ENCODE results near the gene CLIC1.

The CLIC1 gene

GRCh38 chr6:31736021-31736767, at the start of gene CLIC1:
TSS of gene CLIC1 (minus strand) at chr6:31736530. CDS start at chr6:31736300, 230 bp downstream.
- H3K4me3 ChIP-seq (ENCODE audit: low read depth, low read length): peak within 1 kb of the TSS; percentile 99
- peak; percentile 30 for DNase-seq (ENCODE audit: low read depth)

- DNase-seq (ENCODE audit: low read depth): no peak
- H3K4me3 ChIP-seq (ENCODE audit: low read depth, low read length): no peak overlapping the region
These were observed 49.1 kb upstream of the CLIC1 start for GRCh38 chr6:31785475-31785874.

GRCh38 chr6:31784098-31784925, 48.0 kb upstream of the CLIC1 start:
- no peak for DNase-seq (ENCODE audit: low read depth)
- no peak overlapping the region for H3K4me3 ChIP-seq (ENCODE audit: low read depth, low read length)

GRCh38 chr6:31782126-31782855, 46.0 kb upstream of the CLIC1 start:
- no peak overlapping the region for H3K4me3 ChIP-seq (ENCODE audit: low read depth, low read length)
- DNase-seq (ENCODE audit: low read depth): no peak

GRCh38 chr6:31781244-31782125, 45.2 kb upstream of the CLIC1 start:
- DNase-seq (ENCODE audit: low read depth): no peak
- H3K4me3 ChIP-seq (ENCODE audit: low read depth, low read length): no peak overlapping the region

- no peak for DNase-seq (ENCODE audit: low read depth)
These were observed 44.3 kb upstream of the CLIC1 start for GRCh38 chr6:31780507-31781243.

GRCh38 chr6:31779908-31780307, 43.6 kb upstream of the CLIC1 start:
- no peak for DNase-seq (ENCODE audit: low read depth)
- no peak overlapping the region for H3K4me3 ChIP-seq (ENCODE audit: low read depth, low read length)

More at GRCh38 chr6:31780507-31781243, 44.3 kb upstream of the CLIC1 start:
- no peak overlapping the region for H3K4me3 ChIP-seq (ENCODE audit: low read depth, low read length)

GRCh38 chr6:31778999-31779885, 42.9 kb upstream of the CLIC1 start:
- no peak for DNase-seq (ENCODE audit: low read depth)
- H3K4me3 ChIP-seq (ENCODE audit: low read depth, low read length): no peak overlapping the region

- no peak overlapping the region for H3K4me3 ChIP-seq (ENCODE audit: low read depth, low read length)
- DNase-seq (ENCODE audit: low read depth): no peak
These were observed 41.9 kb upstream of the CLIC1 start for GRCh38 chr6:31778193-31778592.

- no peak overlapping the region for H3K4me3 ChIP-seq (ENCODE audit: low read depth, low read length)
- no peak for DNase-seq (ENCODE audit: low read depth)
These were observed 41.3 kb upstream of the CLIC1 start for GRCh38 chr6:31777667-31778050.

GRCh38 chr6:31776989-31777666, 40.8 kb upstream of the CLIC1 start, which contains the start of gene VWA7:
TSS of gene VWA7 (minus strand) at chr6:31777328. CDS start at chr6:31776779, 549 bp downstream.
- H3K4me3 ChIP-seq (ENCODE audit: low read depth, low read length): no peak within 1 kb of the TSS
- peak; percentile 47 for DNase-seq (ENCODE audit: low read depth)

GRCh38 chr6:31776485-31776988, 40.2 kb upstream of the CLIC1 start:
- no peak for DNase-seq (ENCODE audit: low read depth)
- H3K4me3 ChIP-seq (ENCODE audit: low read depth, low read length): no peak overlapping the region

GRCh38 chr6:31775633-31776484, 39.5 kb upstream of the CLIC1 start:
- H3K4me3 ChIP-seq (ENCODE audit: low read depth, low read length): no peak overlapping the region
- no peak for DNase-seq (ENCODE audit: low read depth)

GRCh38 chr6:31775184-31775583, 38.9 kb upstream of the CLIC1 start:
- no peak overlapping the region for H3K4me3 ChIP-seq (ENCODE audit: low read depth, low read length)
- DNase-seq (ENCODE audit: low read depth): no peak

GRCh38 chr6:31771992-31772358, 35.6 kb upstream of the CLIC1 start:
- no peak overlapping the region for H3K4me3 ChIP-seq (ENCODE audit: low read depth, low read length)
- DNase-seq (ENCODE audit: low read depth): no peak

- DNase-seq (ENCODE audit: low read depth): no peak
- no peak overlapping the region for H3K4me3 ChIP-seq (ENCODE audit: low read depth, low read length)
These were observed 34.5 kb upstream of the CLIC1 start for GRCh38 chr6:31770860-31771259.

Measured in skeletal muscle cell (primary cell).